ENCODE data around the gene KIF18A. TPM values are rescaled to one million over a fixed set of nuclear protein-coding genes. Genes with fewer than 3 reads are reported as not detected.

KIF18A gene
- total RNA-seq, 1 experiment from 2014 or later, result 20.8 TPM

GRCh38 chr11:28071305-28071704, 36.7 kb downstream of the KIF18A start:
- intact Hi-C loops (cut with micrococcal nuclease; ENCODE audit: unreplicated experiment) (no loop called here), in situ Hi-C loops (cut with HindIII; ENCODE audit: low pct_unique_long_range_greater_than_20kb, low sequenced_read_pairs) (no loop called here)
- CTCF ChIA-PET, result no interaction called here
- POLR2A ChIA-PET, result no interaction called here
- DNase-seq (ENCODE audit: low read depth, low spot score) (no peak), ATAC-seq (no peak)
- TF ChIP-seq TCF7L2 (IDR thresholded peaks at IDR 0.05; ENCODE audit: low read depth, low read length) (no peak), CTCF (IDR thresholded peaks at IDR 0.05) (no peak), POLR2AphosphoS5 (IDR thresholded peaks at IDR 0.05; ENCODE audit: low read depth, low read length) (no peak), SIN3A (IDR thresholded peaks at IDR 0.05; ENCODE audit: borderline replicate concordance, insufficient read depth, low read depth, low read length) (no peak)
- Histone ChIP-seq H3K27ac (ENCODE audit: low read length) (no peak overlapping the region), H3K27me3 (ENCODE audit: control insufficient read depth, insufficient read depth, low read length) (no peaks in the 10 kb centered on the region), H3K9me3 (ENCODE audit: control insufficient read depth, insufficient read depth, low read depth, low read length) (no peaks in the 10 kb centered on the region), H3K36me3 (ENCODE audit: control insufficient read depth, insufficient read depth, low read length) (peaks cover 16% of the 10 kb centered on the region; the same call in 1 of the 2 replicates), H3K4me1 (ENCODE audit: control insufficient read depth, insufficient read depth, low read length) (no peaks in the 10 kb centered on the region), H3K4me3 (ENCODE audit: low read depth in 2 of 2, low read length in 2 of 2) (no peak overlapping the region)
- BruUV-seq (replicated peaks), result no TSS peak

GRCh38 chr11:28058333-28058732, 49.6 kb downstream of the KIF18A start:
- TF ChIP-seq POLR2AphosphoS5 (IDR thresholded peaks at IDR 0.05; ENCODE audit: low read depth, low read length), result no peak
- TF ChIP-seq CTCF (IDR thresholded peaks at IDR 0.05), result no peak
- no peak for TF ChIP-seq SIN3A (IDR thresholded peaks at IDR 0.05; ENCODE audit: borderline replicate concordance, insufficient read depth, low read depth, low read length)
- TF ChIP-seq TCF7L2 (IDR thresholded peaks at IDR 0.05; ENCODE audit: low read depth, low read length), result no peak
- TF ChIP-seq REST (IDR thresholded peaks at IDR 0.05; ENCODE audit: insufficient read depth in 1 of 2, low read depth in 2 of 2, low read length in 1 of 2), result no peak
- BruUV-seq (replicated peaks), result no TSS peak
- H3K27ac ChIP-seq (ENCODE audit: low read length), result no peak overlapping the region
- in situ Hi-C loops (cut with HindIII; ENCODE audit: low pct_unique_long_range_greater_than_20kb, low sequenced_read_pairs), result no loop called here
- ChIA-PET CTCF (no interaction called here), POLR2A (interaction anchor here (0.5 to 0.7 kb wide), 3 partner anchors 28 to 982 kb away, joined by 3 to 14 read pairs (median 4); no protein-coding TSS in a partner anchor)
- ATAC-seq (no peak), DNase-seq (ENCODE audit: low read depth, low spot score) (no peak)
- H3K9me3 ChIP-seq (ENCODE audit: control insufficient read depth, insufficient read depth, low read depth, low read length), result no peaks in the 10 kb centered on the region
- H3K4me3 ChIP-seq (ENCODE audit: low read depth in 2 of 2, low read length in 2 of 2), result no peak overlapping the region
- H3K27me3 ChIP-seq (ENCODE audit: control insufficient read depth, insufficient read depth, low read length), result no peaks in the 10 kb centered on the region
- peaks cover 14% of the 10 kb centered on the region; the same call in 1 of the 2 replicates for H3K36me3 ChIP-seq (ENCODE audit: control insufficient read depth, insufficient read depth, low read length)
- intact Hi-C loops (cut with micrococcal nuclease; ENCODE audit: unreplicated experiment), result no loop called here
- no peaks in the 10 kb centered on the region; the same call in 1 of the 2 replicates for H3K4me1 ChIP-seq (ENCODE audit: control insufficient read depth, insufficient read depth, low read length)

Measured in Panc1 (cell line).